ENCODE measurements around the gene CD300LF.

The CD300LF gene

DNA sequence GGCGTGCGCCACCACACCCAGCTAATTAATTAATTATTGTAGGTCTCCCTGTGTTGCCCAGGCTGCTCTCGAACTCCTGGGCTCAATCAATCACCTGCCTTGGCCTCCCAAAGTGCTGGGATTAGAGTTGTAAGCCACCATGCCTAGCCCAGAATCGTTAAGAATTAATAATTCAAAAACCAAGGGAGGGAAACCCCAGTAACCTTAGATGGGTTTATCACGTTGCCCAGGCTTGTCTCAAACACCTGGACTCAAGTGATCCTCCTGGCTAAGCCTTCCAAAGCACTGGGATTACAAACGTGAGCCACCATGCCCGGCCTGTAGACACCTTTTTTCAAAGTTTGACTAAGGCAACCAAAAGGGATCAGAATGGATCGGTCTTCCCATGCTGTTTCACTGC is 21.6 kb downstream of the CD300LF start:
- DNase-seq (no peak), ATAC-seq (no peak)
- H3K27ac Mint-ChIP-seq, result no peak overlapping the region
- H3K4me3 Mint-ChIP-seq, result no peak overlapping the region
- peaks cover 13% of the 10 kb centered on the region for H3K4me1 Mint-ChIP-seq
- H3K9me3 Mint-ChIP-seq, result no peaks in the 10 kb centered on the region
- peaks cover 17% of the 10 kb centered on the region for H3K27me3 Mint-ChIP-seq

DNA sequence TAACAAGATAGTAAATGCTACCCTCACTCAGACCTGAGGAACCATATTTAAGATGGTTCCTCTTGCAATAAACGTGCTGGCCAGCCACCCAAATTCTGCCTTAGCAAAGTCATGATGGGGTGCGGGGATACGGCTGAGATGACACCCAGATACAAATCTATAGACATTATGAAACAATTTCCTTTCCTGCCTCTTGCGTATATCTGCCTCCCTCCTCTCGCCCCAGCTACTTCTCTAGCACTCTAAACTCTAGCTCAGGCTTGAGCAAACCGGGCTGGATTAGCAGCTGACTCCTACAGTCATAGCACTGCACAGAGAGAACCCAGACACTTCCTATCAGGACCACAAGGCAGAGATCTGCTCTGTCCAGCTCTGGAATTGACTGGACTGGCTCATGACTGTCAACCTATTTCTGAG is 22.3 kb downstream of the CD300LF start:
- Mint-ChIP-seq H3K4me1 (peaks cover 13% of the 10 kb centered on the region), H3K27ac (no peak overlapping the region), H3K27me3 (peaks cover 17% of the 10 kb centered on the region), H3K4me3 (no peak overlapping the region), H3K9me3 (no peaks in the 10 kb centered on the region)
- DNase-seq (no peak), ATAC-seq (peak; percentile 82)

DNA sequence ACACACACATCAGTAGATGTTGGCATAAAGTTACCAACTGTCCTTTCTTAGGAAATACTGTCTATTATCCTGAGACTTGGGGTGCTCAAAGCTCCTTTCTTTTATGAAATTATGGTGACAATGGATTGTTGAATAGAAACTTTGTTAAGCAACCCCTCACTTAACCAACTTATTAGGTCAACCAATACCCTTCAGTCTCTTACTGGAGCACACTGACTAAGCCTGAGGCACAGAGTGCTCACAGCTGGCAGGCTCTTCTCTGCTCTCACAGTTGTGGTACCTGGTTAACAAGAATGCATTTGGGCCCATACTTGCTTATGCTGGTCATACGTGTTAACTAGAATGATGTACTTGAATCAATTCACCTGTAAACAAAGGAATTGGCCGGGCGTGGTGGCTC is 24.8 kb downstream of the CD300LF start:
- H3K27ac Mint-ChIP-seq, result no peak overlapping the region

DNA sequence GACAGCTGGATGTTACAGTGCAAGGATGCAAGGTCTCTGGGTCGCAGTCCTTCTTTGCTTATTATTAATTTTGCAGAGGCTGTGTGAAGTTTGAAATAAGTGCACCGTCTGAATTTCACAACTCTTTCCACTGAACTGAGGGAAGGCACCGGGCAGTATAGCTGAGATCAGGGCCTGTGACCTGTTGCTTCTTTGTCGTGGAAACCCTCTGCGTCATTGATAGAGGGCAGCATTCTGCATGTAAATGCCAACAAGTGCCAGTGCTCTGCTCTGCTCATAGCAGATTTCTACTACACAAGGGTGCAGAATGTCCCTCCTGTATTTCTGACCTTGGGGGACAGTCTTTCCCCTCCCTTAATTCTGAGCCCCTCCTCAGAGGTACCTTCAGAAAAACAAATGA is 26.0 kb downstream of the CD300LF start:
- DNase-seq (no peak), ATAC-seq (no peak)
- H3K27me3 Mint-ChIP-seq, result peaks cover 18% of the 10 kb centered on the region
- no peaks in the 10 kb centered on the region for H3K9me3 Mint-ChIP-seq
- H3K4me3 Mint-ChIP-seq, result no peak overlapping the region
- H3K27ac Mint-ChIP-seq, result peak overlapping the region in 1 of 2 donors; percentile 26
- H3K4me1 Mint-ChIP-seq, result peaks cover 13% of the 10 kb centered on the region

More for the DNA sequence above, 24.8 kb downstream of the CD300LF start:
- ATAC-seq (no peak), DNase-seq (no peak)
- no peak overlapping the region for H3K4me3 Mint-ChIP-seq
- peaks cover 13% of the 10 kb centered on the region for H3K4me1 Mint-ChIP-seq
- peaks cover 16% of the 10 kb centered on the region for H3K27me3 Mint-ChIP-seq
- no peaks in the 10 kb centered on the region for H3K9me3 Mint-ChIP-seq

- Mint-ChIP-seq H3K9me3 (no peaks in the 10 kb centered on the region), H3K4me3 (no peak overlapping the region), H3K27me3 (peaks cover 29% of the 10 kb centered on the region), H3K27ac (no peak overlapping the region), H3K4me1 (peaks cover 12% of the 10 kb centered on the region)
- ATAC-seq (no peak), DNase-seq (no peak)
Measured at GRCh38 chr17:74682471-74683190, 30.1 kb downstream of the CD300LF start.

- ATAC-seq (no peak), DNase-seq (no peak)
- H3K27ac Mint-ChIP-seq, result no peak overlapping the region
- peaks cover 16% of the 10 kb centered on the region for H3K4me1 Mint-ChIP-seq
- H3K9me3 Mint-ChIP-seq, result no peaks in the 10 kb centered on the region
- H3K4me3 Mint-ChIP-seq, result no peak overlapping the region
- peaks cover 29% of the 10 kb centered on the region for H3K27me3 Mint-ChIP-seq
Measured at GRCh38 chr17:74682028-74682427, 30.7 kb downstream of the CD300LF start.

GRCh38 chr17:74680941-74681340 is 31.8 kb downstream of the CD300LF start:
- H3K27me3 Mint-ChIP-seq, result peaks cover 29% of the 10 kb centered on the region
- H3K9me3 Mint-ChIP-seq, result no peaks in the 10 kb centered on the region
- ATAC-seq (no peak), DNase-seq (no peak)
- H3K4me3 Mint-ChIP-seq, result no peak overlapping the region
- no peak overlapping the region for H3K27ac Mint-ChIP-seq
- H3K4me1 Mint-ChIP-seq, result peaks cover 16% of the 10 kb centered on the region

DNA sequence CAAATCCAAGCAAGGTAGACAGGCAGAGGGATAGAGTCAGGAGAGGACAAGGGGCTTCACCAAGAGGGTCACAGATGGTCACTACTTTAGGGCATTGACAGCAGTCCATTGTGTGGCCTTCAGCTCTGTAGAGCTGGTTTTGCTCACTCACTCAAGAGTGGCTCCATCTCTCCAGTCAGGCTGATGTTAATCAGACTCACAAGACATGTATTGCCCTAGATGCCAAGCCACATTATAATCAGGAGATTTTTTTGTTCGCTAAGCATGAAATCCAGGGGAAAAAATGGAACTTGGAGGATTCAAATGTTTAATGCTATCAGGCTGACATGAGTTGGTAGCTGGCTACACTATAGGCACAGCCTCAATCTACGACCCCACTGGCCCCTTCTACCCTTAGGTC is 32.5 kb downstream of the CD300LF start:
- H3K4me1 Mint-ChIP-seq, result peaks cover 16% of the 10 kb centered on the region
- ATAC-seq, result no peak
- H3K4me3 Mint-ChIP-seq, result no peak overlapping the region
- H3K27ac Mint-ChIP-seq, result no peak overlapping the region
- no peak for DNase-seq
- no peaks in the 10 kb centered on the region for H3K9me3 Mint-ChIP-seq
- peaks cover 34% of the 10 kb centered on the region for H3K27me3 Mint-ChIP-seq

DNA sequence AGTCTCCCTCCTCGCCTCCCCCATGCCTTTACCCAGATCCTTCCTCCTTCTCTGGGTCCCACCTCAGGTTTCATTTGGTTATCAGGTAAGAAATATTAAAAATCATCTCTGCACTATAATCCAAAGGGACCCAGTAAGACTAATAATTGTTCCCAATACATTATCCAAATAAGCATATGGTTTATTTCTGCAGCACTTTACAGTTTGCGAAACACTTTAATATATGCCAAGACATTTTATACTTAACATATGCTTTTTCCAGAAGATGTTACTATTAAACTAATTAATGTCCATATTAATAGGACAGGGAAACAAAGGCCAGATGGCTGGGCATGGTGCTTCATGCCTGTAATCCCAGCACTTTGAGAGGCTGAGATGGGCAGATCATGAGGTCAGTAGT is 33.3 kb downstream of the CD300LF start:
- H3K27me3 Mint-ChIP-seq, result peaks cover 42% of the 10 kb centered on the region
- no peak overlapping the region for H3K4me3 Mint-ChIP-seq
- H3K4me1 Mint-ChIP-seq, result peaks cover 16% of the 10 kb centered on the region
- no peak overlapping the region for H3K27ac Mint-ChIP-seq
- DNase-seq (no peak), ATAC-seq (no peak)
- no peaks in the 10 kb centered on the region for H3K9me3 Mint-ChIP-seq

GRCh38 chr17:74678541-74678940 is 34.2 kb downstream of the CD300LF start:
- Mint-ChIP-seq H3K27me3 (peaks cover 39% of the 10 kb centered on the region), H3K4me1 (peaks cover 16% of the 10 kb centered on the region), H3K27ac (peak overlapping the region in 1 of 2 donors; percentile 80), H3K4me3 (no peak overlapping the region), H3K9me3 (no peaks in the 10 kb centered on the region)
- DNase-seq (no peak), ATAC-seq (no peak)

DNA sequence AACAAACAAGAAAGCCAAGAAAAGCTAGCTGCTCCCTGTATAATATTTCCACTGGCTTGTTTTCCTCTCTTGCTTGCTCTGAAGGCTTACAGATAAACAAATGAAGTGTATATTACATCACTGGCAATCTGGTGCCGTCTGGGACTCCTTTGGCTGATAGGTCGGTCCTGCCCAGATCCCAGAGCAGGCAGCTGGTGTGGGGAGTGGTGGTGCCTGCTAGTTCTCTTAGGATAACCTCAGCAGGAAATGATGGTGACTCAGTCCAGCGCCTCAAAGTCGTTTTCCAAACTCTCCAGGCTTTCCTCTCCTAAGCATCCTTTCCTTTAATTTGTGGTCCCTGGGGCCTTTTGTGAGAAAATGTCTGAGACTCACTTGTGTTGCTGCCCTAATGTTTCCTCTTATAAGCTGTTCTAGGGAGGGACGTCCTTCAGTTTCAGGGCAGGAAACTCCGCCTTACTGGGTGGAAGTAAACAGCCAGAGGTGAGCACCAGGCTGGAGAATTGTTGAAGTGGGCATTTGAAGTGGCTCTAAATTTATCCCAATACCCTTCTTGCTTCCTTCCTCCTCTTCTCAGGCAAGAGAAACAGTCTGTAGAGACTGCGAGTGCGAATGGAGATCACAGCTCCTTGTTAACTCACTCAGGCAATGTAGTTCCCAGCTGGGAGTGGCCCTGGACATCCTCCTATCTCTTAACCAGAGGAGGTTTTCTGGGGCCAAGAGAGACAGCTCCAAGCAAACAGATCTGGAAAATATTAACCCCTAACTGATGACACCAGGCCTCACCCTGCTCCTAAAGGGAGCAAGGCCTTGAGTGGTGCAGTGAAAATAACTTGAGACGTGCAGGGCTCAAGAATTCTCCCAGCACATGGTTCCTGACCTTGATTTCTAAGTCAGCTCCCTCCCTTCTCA is 34.9 kb downstream of the CD300LF start:
- Mint-ChIP-seq H3K4me3 (no peak overlapping the region), H3K27ac (peak overlapping the region in 1 of 2 donors; percentile 34), H3K4me1 (peaks cover 16% of the 10 kb centered on the region), H3K27me3 (peaks cover 40% of the 10 kb centered on the region), H3K9me3 (no peaks in the 10 kb centered on the region)
- DNase-seq (no peak), ATAC-seq (no peak)

GRCh38 chr17:74671031-74671771 is 41.5 kb downstream of the CD300LF start:
- ATAC-seq, result peak; percentile 82
- no peak overlapping the region for H3K27ac Mint-ChIP-seq
- peaks cover 11% of the 10 kb centered on the region for H3K4me1 Mint-ChIP-seq
- H3K27me3 Mint-ChIP-seq, result peaks cover 63% of the 10 kb centered on the region
- no peak overlapping the region for H3K4me3 Mint-ChIP-seq
- H3K9me3 Mint-ChIP-seq, result peaks cover 0 to 6% of the 10 kb centered on the region in 2 donors
- peak; percentile 56 to 64 for DNase-seq

DNA sequence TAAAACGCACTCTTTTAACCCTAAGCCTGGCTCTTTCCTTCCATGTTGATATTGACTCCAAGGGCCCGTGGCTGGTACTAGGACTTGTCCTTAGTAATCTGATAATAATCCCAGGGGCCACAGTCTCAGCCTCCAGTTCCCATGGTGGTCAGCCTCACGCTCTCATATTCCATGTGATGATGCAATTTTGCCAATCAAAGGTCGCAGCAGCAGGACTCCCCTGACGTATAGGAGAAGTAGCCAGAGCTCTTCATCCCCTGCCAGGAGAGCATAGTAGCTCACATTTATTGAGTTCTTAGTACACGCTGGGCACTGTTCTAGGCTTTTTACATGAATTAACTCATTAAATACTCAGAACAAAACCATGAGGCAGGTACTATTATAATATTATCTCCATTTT is 42.4 kb downstream of the CD300LF start:
- Mint-ChIP-seq H3K4me3 (no peak overlapping the region), H3K4me1 (peaks cover 11% of the 10 kb centered on the region), H3K27ac (no peak overlapping the region), H3K27me3 (peaks cover 61% of the 10 kb centered on the region), H3K9me3 (peaks cover 0 to 6% of the 10 kb centered on the region in 2 donors)
- ATAC-seq (no peak), DNase-seq (no peak)

DNA sequence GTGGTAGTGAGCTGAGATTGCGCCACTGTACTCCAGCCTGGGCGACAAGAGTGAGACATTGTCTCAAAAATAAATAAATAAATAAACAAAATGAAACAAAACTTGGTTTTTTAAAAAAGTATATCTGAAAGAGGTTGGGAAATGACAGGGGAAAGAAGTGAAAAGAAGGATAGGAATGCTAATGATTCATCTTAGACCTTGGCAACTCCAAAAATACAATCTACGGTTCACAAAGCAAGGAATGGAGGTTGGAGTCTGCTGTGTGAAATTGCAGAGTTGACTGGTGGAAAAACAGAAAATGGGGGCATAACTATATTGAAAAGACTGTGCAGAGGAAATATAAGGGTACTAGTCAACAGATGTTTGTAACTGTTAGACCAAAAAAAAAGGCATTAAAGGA is 49.2 kb downstream of the CD300LF start:
- ATAC-seq, result no peak
- H3K4me3 Mint-ChIP-seq, result no peak overlapping the region
- H3K9me3 Mint-ChIP-seq, result no peaks in the 10 kb centered on the region
- no peak for DNase-seq
- H3K4me1 Mint-ChIP-seq, result no peaks in the 10 kb centered on the region
- peaks cover 52% of the 10 kb centered on the region for H3K27me3 Mint-ChIP-seq
- H3K27ac Mint-ChIP-seq, result no peak overlapping the region

GRCh38 chr17:74659889-74660288 is 52.8 kb downstream of the CD300LF start:
- H3K4me3 Mint-ChIP-seq, result no peak overlapping the region
- H3K27me3 Mint-ChIP-seq, result peaks cover 38% of the 10 kb centered on the region
- DNase-seq (no peak), ATAC-seq (no peak)
- peaks cover 6% of the 10 kb centered on the region for H3K4me1 Mint-ChIP-seq
- no peaks in the 10 kb centered on the region for H3K9me3 Mint-ChIP-seq
- no peak overlapping the region for H3K27ac Mint-ChIP-seq
